GM19025 (cell line): ENCODE measurements around the gene SPAG8.

ENCODE experiments used
- ATAC-seq: cut with Tn5 transposase; IDR thresholded peaks from one replicate; pipeline ENCODE4 v1.9.1; 2021; ENCODE audit warnings: mild to moderate bottlenecking, low read depth, moderate library complexity; ENCODE audit not compliant: unreplicated experiment

The SPAG8 gene

DNA sequence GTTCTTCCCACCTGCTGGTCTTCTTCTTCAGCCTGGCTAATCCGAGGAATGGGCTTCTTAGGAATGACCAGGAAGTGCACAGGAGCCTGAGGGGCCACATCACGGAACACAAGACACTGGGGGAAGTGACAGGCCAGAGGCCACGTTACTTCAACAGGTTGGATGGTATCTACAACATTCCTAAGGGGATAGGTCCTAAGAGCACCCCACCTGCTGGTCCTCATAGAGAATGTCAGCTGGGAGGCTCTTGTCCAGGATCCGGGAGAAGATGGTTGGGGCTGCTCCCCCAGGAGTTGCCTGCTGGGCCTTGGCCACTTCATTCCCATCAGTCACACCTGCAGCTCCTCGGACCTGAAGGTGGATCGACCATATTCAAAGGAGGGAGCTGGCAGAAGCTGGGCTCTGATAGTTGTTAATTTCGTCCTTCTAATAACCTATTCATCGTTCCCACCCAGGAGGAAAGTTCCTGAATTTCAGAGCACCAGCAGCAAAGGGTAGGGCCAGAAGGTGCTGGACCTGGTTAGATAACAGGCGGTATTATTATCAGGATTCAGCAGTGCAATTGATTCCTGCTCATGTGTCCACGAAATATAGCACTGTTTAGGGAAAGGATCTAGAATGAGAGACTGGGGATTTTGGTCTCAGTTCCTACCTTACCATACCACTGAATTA is 1.5 kb upstream of the SPAG8 start:
- ATAC-seq, result no peak

DNA sequence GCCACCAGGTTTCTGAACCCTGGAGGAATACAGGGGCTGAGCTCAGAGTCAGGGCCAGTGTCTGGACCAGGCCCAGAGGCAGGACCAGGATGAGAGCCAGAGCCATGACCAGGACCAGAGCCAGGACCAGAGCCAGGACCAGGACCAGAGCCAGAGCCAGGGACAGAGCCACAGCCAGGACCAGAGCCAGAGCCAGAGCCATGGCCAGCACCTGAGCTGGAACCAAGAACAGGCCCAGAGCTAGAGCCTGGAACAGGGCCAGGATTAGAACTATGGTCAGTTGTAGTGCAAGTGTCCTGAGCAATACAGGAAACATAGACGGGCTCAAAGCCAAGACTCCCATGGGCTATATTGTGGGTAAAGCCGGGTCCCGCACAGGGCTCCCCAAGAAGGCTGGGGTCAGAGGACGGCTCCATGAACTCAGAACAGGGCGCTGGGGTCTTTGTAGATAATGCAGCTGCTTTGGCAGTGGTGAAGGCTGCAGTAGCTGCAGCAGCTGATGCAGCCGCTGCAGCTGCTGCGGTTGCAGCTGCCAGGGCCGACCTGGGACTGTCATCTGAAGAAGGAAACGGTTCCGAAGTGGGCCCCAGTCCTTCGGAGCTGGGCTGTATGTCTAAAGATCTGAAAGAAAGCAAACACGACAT is 559 bp downstream of the SPAG8 start:
- no peak for ATAC-seq

DNA sequence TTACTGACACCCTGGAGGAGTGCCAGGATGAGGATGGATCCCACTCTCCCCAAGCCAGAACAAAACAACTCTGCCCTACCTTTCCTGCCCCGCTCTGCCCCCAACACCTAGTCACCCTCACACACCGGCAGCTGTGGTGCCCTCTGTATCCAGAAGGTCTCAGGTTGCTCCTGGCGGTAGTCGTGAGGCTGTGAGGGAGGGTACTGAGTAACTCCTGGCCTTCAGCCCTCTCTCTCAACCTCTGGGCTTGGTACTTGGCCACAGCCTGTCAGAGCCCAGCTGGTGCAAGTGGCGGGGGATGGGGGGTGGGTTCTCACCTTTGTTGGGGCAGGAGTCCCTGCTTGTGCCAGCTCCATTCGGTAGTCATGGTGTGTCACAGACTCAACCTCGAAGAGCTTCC is 1.9 kb downstream of the SPAG8 start:
- no peak for ATAC-seq

GRCh38 chr9:35808433-35808832 is 3.6 kb downstream of the SPAG8 start:
- no peak for ATAC-seq

DNA sequence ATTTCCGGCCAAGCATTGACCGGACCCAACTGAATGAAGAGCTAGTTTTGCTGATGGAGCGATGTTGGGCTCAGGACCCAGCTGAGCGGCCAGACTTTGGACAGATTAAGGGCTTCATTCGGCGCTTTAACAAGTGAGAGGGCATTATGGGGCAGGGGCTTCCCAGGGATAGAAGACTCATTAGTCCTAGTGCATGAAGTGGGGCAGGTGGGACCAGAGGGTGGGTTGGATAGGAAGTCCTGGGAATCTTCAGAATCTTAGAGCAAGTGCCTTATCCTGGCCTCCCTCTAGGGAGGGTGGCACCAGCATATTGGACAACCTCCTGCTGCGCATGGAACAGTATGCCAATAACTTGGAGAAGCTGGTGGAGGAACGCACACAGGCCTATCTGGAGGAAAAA is 6.0 kb downstream of the SPAG8 start:
- ATAC-seq, result no peak

DNA sequence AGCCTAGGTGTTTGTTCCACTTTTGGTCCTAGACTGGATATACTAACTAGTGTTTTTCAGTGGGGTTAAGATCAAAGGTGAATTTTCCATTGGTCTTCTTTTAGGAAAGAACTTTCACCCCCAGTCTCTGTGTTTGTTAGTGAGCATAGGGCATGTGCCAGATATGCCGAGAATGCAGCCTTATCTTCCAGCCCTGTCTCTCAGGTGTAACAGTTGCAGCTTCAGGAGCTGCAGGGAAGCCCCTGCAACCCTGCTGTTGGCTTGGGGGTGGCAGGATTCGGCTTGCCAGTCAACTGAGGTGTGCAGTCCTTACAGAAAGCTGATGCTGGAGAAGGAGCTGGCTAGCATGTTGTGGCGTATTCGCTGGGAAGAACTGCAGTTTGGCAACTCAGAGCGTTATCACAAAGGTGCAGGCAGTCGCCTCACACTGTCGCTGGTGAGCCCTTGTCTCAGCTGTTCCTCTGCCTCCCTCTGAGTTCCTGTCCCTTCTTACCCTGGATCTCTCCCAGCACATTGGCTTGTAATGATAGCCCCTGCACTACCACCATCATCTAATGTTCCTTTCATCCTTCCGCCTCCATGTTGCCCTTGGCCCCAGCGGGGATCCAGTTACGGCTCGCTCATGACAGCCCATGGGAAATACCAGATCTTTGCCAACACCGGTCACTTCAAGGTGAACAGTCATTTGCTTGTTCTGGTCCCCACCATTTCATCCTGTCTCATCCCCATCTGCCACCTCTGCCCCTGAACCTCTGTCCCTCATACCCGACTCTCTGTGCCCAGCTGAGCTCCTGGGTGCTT is 10.5 kb downstream of the SPAG8 start:
- ATAC-seq, result no peak

- ATAC-seq, result no peak
These were observed 11.5 kb downstream of the SPAG8 start for GRCh38 chr9:35800530-35800929.

DNA sequence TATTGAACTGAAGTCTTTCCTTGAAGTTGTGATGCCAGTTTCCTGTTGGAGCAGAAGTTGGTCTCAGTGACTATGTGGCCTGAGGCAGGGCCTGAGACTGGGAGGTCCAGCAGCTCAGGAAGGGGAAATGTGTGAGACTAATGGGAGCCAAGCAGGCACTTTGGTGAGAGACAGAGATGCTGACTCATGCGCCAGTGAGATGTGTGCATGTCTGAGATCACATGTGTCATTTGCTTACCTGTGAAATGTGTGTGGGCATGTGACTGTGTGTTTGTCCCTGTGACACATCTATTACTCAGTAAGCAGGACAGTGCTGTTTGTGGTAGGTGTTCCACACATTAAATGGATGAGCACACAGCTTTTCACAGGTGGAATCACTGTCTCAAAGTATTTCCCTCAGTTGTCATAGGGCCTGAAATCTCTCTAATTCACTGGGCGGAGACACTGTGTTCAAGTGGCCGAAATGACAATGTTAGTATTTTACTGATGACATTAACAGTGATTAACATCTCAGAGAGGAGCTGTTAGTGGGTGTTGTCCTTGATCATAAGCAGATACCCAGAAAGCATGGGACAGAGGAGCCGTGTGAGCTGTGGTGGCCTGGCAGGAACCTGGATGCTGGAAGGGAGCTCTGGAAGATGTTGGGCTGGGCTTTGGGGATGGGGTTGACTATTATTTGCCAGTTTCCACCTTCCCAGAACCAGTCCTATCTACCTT is 13.2 kb downstream of the SPAG8 start:
- ATAC-seq, result no peak

- no peak for ATAC-seq
These were observed 14.6 kb downstream of the SPAG8 start for GRCh38 chr9:35797311-35798109.

GRCh38 chr9:35795695-35796094 is 16.4 kb downstream of the SPAG8 start:
- no peak for ATAC-seq

- ATAC-seq, result no peak
These were observed 18.6 kb downstream of the SPAG8 start for GRCh38 chr9:35793461-35793860.

GRCh38 chr9:35792826-35793225 is 19.2 kb downstream of the SPAG8 start:
- no peak for ATAC-seq

DNA sequence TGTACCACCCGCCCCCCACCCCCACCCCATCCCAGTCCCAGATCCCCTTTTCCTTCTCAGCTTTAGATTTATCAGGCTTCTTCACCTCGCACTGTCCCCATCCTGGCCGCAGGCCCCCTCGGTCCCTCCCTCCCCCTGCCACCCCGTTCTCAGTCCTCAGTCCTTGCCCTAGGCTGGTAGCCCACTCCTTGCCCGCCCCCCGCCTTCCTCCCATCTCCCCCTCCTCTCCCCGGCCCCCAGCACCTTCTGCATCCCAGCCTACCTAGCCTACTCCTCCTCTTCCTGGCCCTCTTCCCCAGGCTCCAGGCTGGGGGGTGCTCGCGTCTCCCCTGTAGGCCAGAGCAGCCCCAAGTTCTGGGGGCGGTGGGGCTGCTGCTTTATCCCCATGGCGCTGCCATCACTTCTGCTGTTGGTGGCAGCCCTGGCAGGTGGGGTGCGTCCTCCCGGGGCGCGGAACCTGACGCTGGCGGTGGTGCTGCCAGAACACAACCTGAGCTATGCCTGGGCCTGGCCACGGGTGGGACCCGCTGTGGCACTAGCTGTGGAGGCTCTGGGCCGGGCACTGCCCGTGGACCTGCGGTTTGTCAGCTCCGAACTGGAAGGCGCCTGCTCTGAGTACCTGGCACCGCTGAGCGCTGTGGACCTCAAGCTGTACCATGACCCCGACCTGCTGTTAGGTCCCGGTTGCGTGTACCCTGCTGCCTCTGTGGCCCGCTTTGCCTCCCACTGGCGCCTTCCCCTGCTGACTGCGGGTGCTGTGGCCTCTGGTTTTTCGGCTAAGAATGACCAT is 19.8 kb downstream of the SPAG8 start:
- ATAC-seq, result no peak

- no peak for ATAC-seq
These were observed 20.7 kb downstream of the SPAG8 start, which contains the start of gene NPR2 for GRCh38 chr9:35791297-35791921. TSS of gene NPR2 (plus strand) at chr9:35791591. CDS start at chr9:35792409, 818 bp downstream.

GRCh38 chr9:35790385-35791296 is 21.4 kb downstream of the SPAG8 start:
- no peak for ATAC-seq

DNA sequence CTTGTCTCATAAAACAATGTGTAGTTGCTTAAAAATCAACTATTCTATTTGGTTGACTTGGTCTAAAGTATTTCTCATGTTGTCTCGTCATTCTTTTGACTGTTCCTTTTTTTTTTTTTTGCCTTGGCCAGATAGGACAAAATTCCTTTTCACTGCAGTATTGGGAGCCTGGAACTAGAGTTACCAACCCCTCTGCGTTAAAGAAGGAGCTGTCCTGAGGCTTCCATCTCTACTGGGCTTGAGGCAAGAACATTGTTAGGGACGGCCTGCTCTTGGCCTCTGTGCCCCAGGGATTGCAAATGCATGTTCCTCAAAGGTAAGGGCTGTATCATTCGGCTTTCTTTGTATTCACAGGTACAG is 22.1 kb downstream of the SPAG8 start:
- no peak for ATAC-seq

DNA sequence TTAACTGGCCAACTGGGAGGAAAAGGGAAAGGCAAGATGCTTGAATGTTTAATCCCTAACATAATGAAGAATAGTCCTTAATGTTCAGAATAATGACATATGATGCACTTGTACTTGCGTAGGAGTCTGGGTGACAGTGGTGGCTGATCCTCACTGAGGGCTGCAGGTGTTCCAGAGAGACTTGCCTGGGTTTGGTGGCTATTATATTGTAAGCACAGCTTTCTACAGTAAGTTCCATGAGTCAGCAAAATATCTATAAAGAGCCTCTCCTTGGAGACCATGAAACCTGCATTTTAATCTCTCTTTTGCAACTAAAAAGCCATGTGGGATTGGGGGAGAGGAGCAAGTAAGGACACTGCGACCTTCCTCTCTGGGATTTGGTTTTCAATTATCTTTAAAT is 22.5 kb downstream of the SPAG8 start:
- no peak for ATAC-seq

DNA sequence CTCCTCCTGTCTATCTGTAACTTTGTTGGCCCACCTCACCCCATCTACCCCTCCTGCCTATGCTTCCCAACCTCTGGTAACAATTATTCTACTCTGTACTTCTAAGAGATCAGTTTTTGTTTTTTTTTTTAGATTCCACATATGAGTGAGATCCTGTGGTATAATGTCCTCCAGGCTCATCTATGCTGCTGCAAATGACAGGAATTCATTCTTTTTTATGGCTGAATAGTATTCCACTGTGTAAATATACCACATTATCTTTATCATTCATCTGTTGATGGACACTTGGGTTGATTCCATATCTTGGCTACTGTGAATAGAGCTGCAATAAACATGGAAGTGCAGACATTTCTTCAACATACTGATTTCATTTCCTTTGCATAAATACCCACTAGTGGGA is 28.6 kb downstream of the SPAG8 start:
- ATAC-seq, result no peak
